Stimulated activated CD8-positive, alpha-beta memory T cell treated with anti-CD3 and anti-CD28 coated beads, Interleukin-15, amount 100 ng/mL, for 24 hours (primary cell): ENCODE results near the gene AREL1.
"Not testable (repeated sequence)": the region's sequence is repeated elsewhere in the genome, so short reads cannot be mapped to it uniquely, and the experiment has no call there.

Source experiments
- DNase-seq: peaks from one replicate; pipeline ENCODE4 v3.0.0-alpha.2; 2020; ENCODE audit warnings: low read depth

AREL1 gene, protein sequence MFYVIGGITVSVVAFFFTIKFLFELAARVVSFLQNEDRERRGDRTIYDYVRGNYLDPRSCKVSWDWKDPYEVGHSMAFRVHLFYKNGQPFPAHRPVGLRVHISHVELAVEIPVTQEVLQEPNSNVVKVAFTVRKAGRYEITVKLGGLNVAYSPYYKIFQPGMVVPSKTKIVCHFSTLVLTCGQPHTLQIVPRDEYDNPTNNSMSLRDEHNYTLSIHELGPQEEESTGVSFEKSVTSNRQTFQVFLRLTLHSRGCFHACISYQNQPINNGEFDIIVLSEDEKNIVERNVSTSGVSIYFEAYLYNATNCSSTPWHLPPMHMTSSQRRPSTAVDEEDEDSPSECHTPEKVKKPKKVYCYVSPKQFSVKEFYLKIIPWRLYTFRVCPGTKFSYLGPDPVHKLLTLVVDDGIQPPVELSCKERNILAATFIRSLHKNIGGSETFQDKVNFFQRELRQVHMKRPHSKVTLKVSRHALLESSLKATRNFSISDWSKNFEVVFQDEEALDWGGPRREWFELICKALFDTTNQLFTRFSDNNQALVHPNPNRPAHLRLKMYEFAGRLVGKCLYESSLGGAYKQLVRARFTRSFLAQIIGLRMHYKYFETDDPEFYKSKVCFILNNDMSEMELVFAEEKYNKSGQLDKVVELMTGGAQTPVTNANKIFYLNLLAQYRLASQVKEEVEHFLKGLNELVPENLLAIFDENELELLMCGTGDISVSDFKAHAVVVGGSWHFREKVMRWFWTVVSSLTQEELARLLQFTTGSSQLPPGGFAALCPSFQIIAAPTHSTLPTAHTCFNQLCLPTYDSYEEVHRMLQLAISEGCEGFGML

GRCh38 chr14:74712499-74713394 lies at the start of gene AREL1, which contains the start of gene FCF1:
Gene AREL1 (minus strand): TSS chr14:74713080. CDS start chr14:74685615, 27,465 bp downstream.
Gene FCF1 (plus strand): TSS chr14:74713144. CDS start chr14:74713198, 54 bp downstream.
- peak; percentile 47 for DNase-seq

GRCh38 chr14:74758505-74758904 lies 45.6 kb upstream of the AREL1 start:
- not testable (repeated sequence) for DNase-seq

DNA sequence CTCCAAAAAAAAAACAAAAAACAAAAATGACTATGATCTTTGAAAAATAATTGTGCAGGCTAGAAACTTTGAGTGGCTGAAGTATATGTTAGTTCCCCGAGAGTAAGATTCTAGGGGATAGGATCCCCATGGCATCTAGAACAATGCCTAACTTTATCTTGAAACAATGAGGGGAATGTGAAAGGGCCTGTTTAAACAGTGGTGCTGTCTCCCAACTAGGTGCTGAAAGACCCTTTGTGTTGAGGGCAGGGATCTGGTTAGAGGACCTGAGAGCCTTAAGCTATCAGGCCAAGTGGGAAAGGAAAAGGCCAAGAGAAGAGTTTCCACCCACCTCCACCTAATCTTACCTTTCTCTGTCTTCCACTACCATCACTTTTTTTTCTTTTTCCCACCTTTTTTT lies 43.4 kb upstream of the AREL1 start:
- no peak for DNase-seq

- no peak for DNase-seq
Observed at GRCh38 chr14:74754899-74755298, 42.0 kb upstream of the AREL1 start.

- DNase-seq = no peak
Observed at GRCh38 chr14:74754157-74754556, 41.3 kb upstream of the AREL1 start.

DNA sequence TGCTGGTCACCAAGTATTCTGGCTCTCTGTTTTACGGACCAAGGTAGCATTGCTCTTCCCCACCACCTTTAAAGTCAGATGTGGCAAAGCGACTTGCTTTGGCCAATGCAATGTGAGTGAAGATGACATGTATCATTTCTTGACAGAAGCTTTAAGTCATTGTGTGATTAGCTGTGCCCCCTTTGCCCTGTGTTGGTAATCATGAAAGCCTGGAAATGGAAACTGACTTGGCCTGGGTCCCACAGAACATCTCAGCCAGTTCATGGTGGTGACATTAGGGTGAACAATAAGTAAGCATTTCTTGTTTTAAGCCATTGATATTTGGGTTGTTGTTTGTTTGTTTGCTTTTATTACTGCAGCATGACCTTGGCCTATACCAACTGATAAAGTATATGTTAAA lies 34.4 kb upstream of the AREL1 start:
- no peak for DNase-seq

DNA sequence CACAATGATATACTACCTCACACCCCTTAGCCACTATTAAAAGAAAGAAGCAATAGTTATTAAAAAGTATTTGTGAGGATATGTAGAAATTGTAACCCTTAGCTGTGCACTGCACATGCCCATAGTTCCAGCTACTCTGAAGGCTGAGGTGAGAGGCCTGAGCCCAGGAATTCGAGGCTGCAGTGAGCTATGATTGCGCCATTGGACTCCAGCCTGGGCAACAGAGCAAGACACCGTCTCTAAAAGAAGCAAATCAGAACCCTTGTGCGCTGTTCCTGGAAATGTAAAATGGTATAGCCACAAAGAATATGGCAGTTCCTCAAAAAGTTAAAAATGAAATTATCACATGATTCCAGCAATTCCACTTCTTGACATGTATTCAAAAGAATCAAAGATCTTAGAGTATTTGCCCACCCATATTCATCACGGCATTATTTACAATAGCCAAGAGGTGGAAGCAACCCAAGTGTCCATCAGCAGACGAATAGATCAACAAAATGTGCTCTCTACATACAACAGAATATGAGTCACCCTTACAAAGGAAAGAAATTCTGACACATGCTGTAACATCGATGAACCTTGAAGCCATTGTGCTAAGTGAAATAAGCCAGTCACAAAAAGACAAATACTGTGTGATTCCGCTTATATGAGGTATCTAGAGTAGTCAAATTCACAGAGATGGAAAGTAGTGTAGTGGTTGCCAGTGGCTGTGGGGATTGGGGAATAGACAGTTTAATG lies 26.6 kb upstream of the AREL1 start:
- no peak for DNase-seq

- no peak for DNase-seq
Observed at GRCh38 chr14:74737753-74738325, 25.0 kb upstream of the AREL1 start.

GRCh38 chr14:74735125-74735524 lies 22.2 kb upstream of the AREL1 start:
- no peak for DNase-seq

- DNase-seq = no peak
Observed at GRCh38 chr14:74733221-74733620, 20.3 kb upstream of the AREL1 start.

GRCh38 chr14:74732387-74732786 lies 19.5 kb upstream of the AREL1 start:
- DNase-seq = no peak

- no peak for DNase-seq
Observed at GRCh38 chr14:74723134-74723533, 10.3 kb upstream of the AREL1 start.

DNA sequence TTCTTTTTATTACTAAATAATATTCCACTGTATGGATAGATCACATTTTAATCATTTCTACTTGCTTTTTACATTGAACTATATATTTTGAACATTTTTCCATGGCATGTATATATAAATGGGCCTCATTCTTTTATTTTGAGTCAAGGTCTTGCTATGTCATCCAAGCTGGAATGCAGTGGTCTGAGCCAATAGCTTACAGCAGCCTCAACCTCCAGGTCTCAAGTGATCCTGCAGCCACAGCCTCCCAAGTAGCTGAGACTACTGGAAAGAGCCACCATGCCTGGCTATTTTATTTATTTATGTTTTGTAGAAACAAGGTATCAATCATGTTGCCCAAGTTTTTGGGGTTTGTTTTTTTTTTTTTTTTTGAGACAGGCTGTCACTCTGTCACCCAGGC lies 7.6 kb upstream of the AREL1 start:
- DNase-seq = no peak

DNA sequence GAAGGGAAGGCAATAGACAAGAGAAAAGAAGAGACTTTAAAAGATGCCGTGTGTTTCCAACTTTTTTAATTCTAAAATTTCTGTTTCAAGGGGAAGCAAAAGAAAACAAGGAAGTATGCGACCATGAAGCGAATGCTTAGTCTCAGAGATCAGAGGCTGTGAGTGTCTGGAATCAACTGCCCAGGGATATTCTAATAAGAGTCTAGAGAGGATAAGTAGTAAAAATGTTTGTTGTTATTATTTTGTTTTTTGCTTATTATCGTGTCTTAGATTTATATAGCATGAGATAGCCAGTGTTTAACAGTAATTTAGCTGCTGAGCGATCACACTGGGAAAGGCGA lies 485 bp upstream of the AREL1 start:
- no peak for DNase-seq

DNA sequence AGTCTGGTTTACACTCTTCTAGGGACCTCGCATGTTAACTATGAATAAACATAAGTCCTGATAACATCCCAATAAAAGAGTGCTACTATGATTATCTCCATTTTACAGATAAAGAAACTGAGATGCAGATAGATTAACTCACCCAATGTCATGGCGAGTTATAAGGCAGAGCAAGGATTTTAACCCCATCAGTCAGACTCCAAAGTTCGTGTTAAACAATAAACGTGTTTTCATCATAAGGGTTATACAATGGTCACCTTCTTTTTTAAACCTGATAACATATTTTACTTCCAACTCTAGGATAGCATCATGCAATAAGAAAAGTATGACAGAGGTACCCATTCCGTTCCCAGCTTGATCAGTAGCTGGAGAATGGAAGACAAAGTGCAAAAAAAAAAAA lies 1.2 kb downstream of the AREL1 start:
- no peak for DNase-seq

DNA sequence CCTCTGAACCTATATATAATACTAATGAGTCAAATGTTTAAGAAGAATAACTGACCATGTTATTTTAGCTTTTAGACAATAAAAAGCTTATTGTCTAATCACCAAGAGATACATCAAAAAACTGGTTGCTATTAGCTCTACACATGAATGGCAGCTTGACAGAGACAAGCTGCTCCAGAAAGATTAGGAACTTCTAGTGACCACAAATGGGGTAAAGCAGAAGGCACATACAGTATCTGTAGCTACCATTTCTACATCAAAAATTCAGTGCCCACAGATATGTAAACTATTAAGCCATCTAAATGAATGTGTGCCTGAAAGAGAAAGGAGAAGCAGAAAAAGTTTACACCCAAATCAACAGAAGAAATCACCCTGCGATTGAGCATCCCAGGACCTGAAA lies 2.4 kb downstream of the AREL1 start:
- no peak for DNase-seq

DNA sequence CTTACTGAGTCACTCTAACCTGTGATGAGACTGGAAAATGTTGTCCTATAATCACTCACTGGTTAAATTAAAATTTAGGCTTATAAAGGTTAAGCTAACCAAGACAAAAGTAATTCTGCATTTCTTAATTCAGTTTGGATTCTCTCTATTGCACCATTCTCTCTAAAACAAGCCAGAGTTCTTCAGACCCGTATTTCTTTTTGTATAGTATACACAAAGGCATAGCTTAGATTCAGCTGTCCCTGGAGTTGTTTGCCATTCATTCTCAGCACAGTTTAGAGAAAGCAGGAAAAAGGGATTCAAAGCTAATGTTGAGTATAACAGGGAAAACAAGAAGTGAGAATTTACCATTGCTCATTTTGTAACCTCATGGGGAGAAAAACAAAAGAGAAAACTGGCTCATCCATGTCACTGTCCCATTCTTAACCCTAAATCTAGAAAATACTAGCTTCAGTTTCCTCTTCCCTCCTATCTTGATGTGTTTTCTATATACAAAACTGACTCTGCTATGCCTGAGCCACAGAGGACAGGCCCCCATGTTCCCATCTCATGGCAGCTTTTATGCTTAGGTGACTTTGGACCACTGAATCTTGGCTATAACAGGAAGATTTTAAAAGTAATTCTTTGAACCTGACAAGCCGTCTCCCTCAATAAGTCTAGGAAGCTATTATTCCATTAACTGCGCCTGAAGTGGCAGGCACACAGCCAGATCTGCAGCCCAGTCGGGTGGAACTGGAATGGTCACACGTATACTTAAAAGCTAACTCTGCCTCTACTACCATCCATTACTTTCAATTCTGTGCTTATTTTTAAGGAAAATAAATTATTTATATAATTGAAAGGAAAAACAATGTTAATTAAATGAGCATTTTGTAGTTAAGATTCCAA lies 7.0 kb downstream of the AREL1 start:
- DNase-seq = no peak

GRCh38 chr14:74704656-74705055 lies 8.2 kb downstream of the AREL1 start:
- no peak for DNase-seq

DNA sequence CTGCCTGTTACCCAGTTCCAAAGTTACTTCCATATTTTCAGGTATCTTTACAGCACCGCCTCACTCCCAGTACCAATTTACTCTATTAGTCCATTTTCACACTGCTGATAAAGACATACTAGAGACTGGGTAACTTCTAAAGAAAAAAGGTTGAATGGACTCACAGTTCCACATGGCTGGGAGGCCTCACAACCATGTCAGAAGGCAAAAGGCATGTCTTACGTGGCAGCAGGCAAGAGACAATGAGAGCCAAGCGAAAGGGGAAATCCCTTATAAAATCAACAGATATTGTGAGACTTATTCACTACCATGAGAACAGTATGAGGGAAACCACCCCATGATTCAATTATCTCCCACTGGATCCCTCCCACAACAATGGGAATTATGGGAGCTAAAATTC lies 9.8 kb downstream of the AREL1 start:
- no peak for DNase-seq

DNA sequence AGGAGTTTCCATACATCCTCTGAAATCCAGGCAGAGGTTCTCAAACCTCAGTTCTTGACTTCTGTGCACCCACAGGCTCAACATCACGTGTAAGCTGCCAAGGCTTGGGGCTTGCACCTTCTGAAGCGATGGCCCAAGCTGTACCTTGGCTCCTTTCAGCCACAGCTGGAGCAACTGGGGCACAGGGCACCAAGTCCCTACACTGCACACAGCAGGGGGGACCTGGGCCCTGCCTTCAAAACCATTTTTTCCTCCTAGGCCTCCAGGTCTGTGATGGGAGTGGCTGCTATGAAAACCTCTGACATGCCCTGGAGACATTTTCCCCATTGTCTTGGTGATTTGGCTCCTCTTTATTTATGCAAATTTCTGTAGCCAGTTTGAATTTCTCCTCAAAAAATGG lies 10.6 kb downstream of the AREL1 start:
- DNase-seq = no peak
